Suprapubic skin (tissue), 3 donors: ENCODE results near the gene SCN1A.

Experiments used
- CTCF ChIP-seq, 2 donors: fragments of 200-600 bp in 1 of 2; fragments of 450-650 bp in 1 of 2; sonication (generic) in 1 of 2; IDR thresholded peaks; one replicate each; pipeline ENCODE4 v1.5.1; 2016 to 2019; ENCODE audit warnings: antibody characterized with exemption in 2 of 2, mild to moderate bottlenecking in 1 of 2, moderate library complexity in 1 of 2
- EP300 ChIP-seq: sonication (generic); formaldehyde crosslinking; IDR thresholded peaks from one replicate; pipeline ENCODE4 v1.6.1; 2017; ENCODE audit warnings: antibody characterized with exemption
- POLR2A ChIP-seq, 2 donors: fragments of 450-650 bp; IDR thresholded peaks; one replicate each; pipeline ENCODE4 v1.6.1; 2017; ENCODE audit warnings: antibody characterized with exemption in 2 of 2, mild to moderate bottlenecking in 2 of 2, moderate library complexity in 2 of 2

GRCh38 chr2:166060191-166060590 is 67.6 kb downstream of the SCN1A start:
- no peak for TF ChIP-seq EP300
- TF ChIP-seq CTCF (IDR thresholded peaks at IDR 0.05), result no peak
- TF ChIP-seq POLR2A (IDR thresholded peaks at IDR 0.05), result no peak
